ENCODE measurements around the gene MIAT. TPM values are rescaled to one million over a fixed set of nuclear protein-coding genes. Genes with fewer than 3 reads are reported as not detected.
"Not testable (repeated sequence)": the region's sequence is repeated elsewhere in the genome, so short reads cannot be mapped to it uniquely, and the experiment has no call there.

The MIAT gene
- total RNA-seq, 4 donors from 2014 or later, result 0.50 to 2.4 (median 1.4) TPM

- no peak for TF ChIP-seq POLR2A (IDR thresholded peaks at IDR 0.05)
- no peak for TF ChIP-seq CTCF (IDR thresholded peaks at IDR 0.05)
- no peaks in the 10 kb centered on the region for H3K4me1 ChIP-seq
- H3K27me3 ChIP-seq, result no peaks in the 10 kb centered on the region
- H3K9me3 ChIP-seq, result no peaks in the 10 kb centered on the region
- H3K4me3 ChIP-seq, result no peak overlapping the region
- no peak for DNase-seq
- no peak overlapping the region for H3K27ac ChIP-seq
- intact Hi-C loops (cut with DNase I), result no loop called here
- 81 to 91% methylated on average over 1 of the region's 1 CpG for WGBS, 2 donors
- peaks cover 0 to 38% (median 0%) of the 10 kb centered on the region in 3 donors for H3K36me3 ChIP-seq
These were observed 43.9 kb downstream of the MIAT start for GRCh38 chr22:26701323-26701722.

GRCh38 chr22:26702906-26703830 lies 45.8 kb downstream of the MIAT start:
- H3K27ac ChIP-seq, result no peak overlapping the region
- H3K4me3 ChIP-seq, result no peak overlapping the region
- H3K36me3 ChIP-seq, result peaks cover 0 to 26% (median 0%) of the 10 kb centered on the region in 3 donors
- intact Hi-C loops (cut with DNase I), result no loop called here
- H3K4me1 ChIP-seq, result no peaks in the 10 kb centered on the region
- H3K27me3 ChIP-seq, result no peaks in the 10 kb centered on the region
- DNase-seq, result no peak
- TF ChIP-seq CTCF (IDR thresholded peaks at IDR 0.05) (no peak), POLR2A (IDR thresholded peaks at IDR 0.05) (no peak)
- no peaks in the 10 kb centered on the region for H3K9me3 ChIP-seq
- 91 to 94% methylated on average over 6 of the region's 6 CpGs for WGBS, 2 donors

- H3K4me3 ChIP-seq; H3K27ac ChIP-seq; intact Hi-C loops (cut with DNase I); H3K4me1 ChIP-seq; DNase-seq; H3K9me3 ChIP-seq; H3K27me3 ChIP-seq: not testable (repeated sequence)
- WGBS, 2 donors, result 74 to 83% methylated on average over 4 of the region's 4 CpGs
- H3K36me3 ChIP-seq, result peaks cover 0 to 15% (median 0%) of the 10 kb centered on the region in 3 donors
These were observed 48.0 kb downstream of the MIAT start for GRCh38 chr22:26705379-26705778.

- no peak for DNase-seq
- intact Hi-C loops (cut with DNase I), result no loop called here
- Histone ChIP-seq H3K4me1 (no peaks in the 10 kb centered on the region), H3K27ac (no peak overlapping the region), H3K4me3 (no peak overlapping the region), H3K36me3 (peaks cover 0 to 17% (median 0%) of the 10 kb centered on the region in 3 donors), H3K27me3 (no peaks in the 10 kb centered on the region), H3K9me3 (no peaks in the 10 kb centered on the region)
- TF ChIP-seq CTCF (IDR thresholded peaks at IDR 0.05) (no peak), POLR2A (IDR thresholded peaks at IDR 0.05) (no peak)
- 86 to 93% methylated on average over 2 of the region's 2 CpGs for WGBS, 2 donors
These were observed 49.7 kb downstream of the MIAT start for GRCh38 chr22:26707090-26707489.

- Histone ChIP-seq H3K4me3 (no peak overlapping the region), H3K27me3 (no peaks in the 10 kb centered on the region), H3K36me3 (peaks cover 0 to 22% (median 0%) of the 10 kb centered on the region in 3 donors), H3K27ac (no peak overlapping the region), H3K9me3 (no peaks in the 10 kb centered on the region), H3K4me1 (no peaks in the 10 kb centered on the region)
- DNase-seq, result no peak
- 56 to 67% methylated on average over 2 of the region's 2 CpGs for WGBS, 2 donors
- intact Hi-C loops (cut with DNase I), result no loop called here
- TF ChIP-seq POLR2A (IDR thresholded peaks at IDR 0.05) (no peak), CTCF (IDR thresholded peaks at IDR 0.05) (no peak)
These were observed 50.2 kb downstream of the MIAT start for GRCh38 chr22:26707581-26707980.

Data from esophagus squamous epithelium (tissue), 5 donors.